Spleen (tissue), 7 donors: ENCODE data around the gene AKAP13.
A peak's percentile ranks its signal among the peaks of the same experiment; 100 is the strongest.

Source experiments
- CTCF ChIP-seq, 11 experiments: fragments of 200-600 bp in 7 of 11; fragments of 450-650 bp in 4 of 11; sonication (generic) in 4 of 11; IDR thresholded peaks in 8 of 11; conservative IDR thresholded peaks in 3 of 11; 1 replicate in 7 of 11; 2 replicates in 4 of 11; pipeline versions ENCODE4 v1.4.0 to v1.8.0; 2016 to 2021; ENCODE audit warnings: antibody characterized with exemption in 11 of 11, inconsistent platforms in 4 of 11, mild to moderate bottlenecking in 1 of 11
- POLR2A ChIP-seq, 3 donors: fragments of 450-650 bp; IDR thresholded peaks; one replicate each; pipeline ENCODE4 v1.5.1; 2017; ENCODE audit warnings: antibody characterized with exemption in 3 of 3, mild to moderate bottlenecking in 1 of 3
- POLR2AphosphoS5 ChIP-seq, 3 donors: sonication (generic); formaldehyde crosslinking; IDR thresholded peaks; one replicate each; pipeline ENCODE4 v1.5.1; 2017; ENCODE audit warnings: antibody characterized with exemption in 3 of 3
- donor health status: DM: no; HTN: no; CAD: no; lungs with moderate emphysema.
- donor health status: DM: no; HTN: no; CAD: no.
- donor health status: DM: no; HTN: no; CAD: no.

GRCh38 chr15:85690561-85691231, 310.3 kb downstream of the AKAP13 start:
- no peak for TF ChIP-seq CTCF (IDR thresholded peaks at IDR 0.05 in 8 of 11, conservative IDR thresholded peaks at IDR 0.05 in 3 of 11)
- TF ChIP-seq POLR2AphosphoS5 (IDR thresholded peaks at IDR 0.05), result peak in 1 of 3 donors; percentile 80
- peak in 1 of 3 donors; percentile 20 for TF ChIP-seq POLR2A (IDR thresholded peaks at IDR 0.05)
